GM12891 (cell line): Measurements from ENCODE around the gene PRRT4.

Experiments used
- DNase-seq: peaks from one replicate; pipeline ENCODE4 v3.0.0; 2011; ENCODE audit warnings: low spot score; ENCODE audit not compliant: insufficient read length
- FAIRE-seq: peaks from 2 replicates; lab custom pipeline; 2011; peaks lifted over from hg19 to GRCh38; lab: Jason Lieb, UNC
- PAX5 ChIP-seq: IDR thresholded peaks from 2 replicates; pipeline ENCODE4 v1.6.1; 2011; ENCODE audit warnings: low read length, moderate library complexity, mild to moderate bottlenecking; ENCODE audit not compliant: insufficient read depth, severe bottlenecking
- POLR2A ChIP-seq: IDR thresholded peaks from 2 replicates; pipeline ENCODE4 v1.6.1; 2011; ENCODE audit warnings: low read depth, low read length, control low read depth
- POLR2AphosphoS5 ChIP-seq: IDR thresholded peaks from 2 replicates; pipeline ENCODE4 v1.6.1; 2011; ENCODE audit warnings: low read depth, low read length, control low read depth
- POU2F2 ChIP-seq: IDR thresholded peaks from 2 replicates; pipeline ENCODE4 v1.6.1; 2011; ENCODE audit warnings: low read depth, mild to moderate bottlenecking, control low read depth, low read length, moderate library complexity
- SPI1 ChIP-seq: IDR thresholded peaks from 2 replicates; pipeline ENCODE4 v1.6.1; 2011; ENCODE audit warnings: low read depth, low read length, control low read depth
- TAF1 ChIP-seq: IDR thresholded peaks from 2 replicates; pipeline ENCODE4 v1.6.1; 2011; ENCODE audit warnings: low read depth, low read length, control low read depth

The PRRT4 gene

DNA sequence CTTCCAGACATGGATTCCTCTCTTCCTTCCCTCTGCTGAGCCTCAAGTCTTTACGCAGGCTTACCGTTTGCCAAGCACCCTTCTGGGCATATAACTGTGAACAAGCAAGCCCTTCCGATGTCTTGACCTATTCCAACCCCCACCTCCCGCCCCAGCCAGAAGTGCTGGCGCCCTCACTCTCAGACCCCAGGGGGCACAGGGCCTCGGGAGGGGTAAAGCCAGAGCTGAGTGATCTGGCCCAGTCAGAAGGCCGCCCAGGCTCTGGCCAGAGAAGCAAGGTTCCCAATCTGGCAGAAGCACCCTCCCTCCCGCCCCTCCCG, 1.2 kb downstream of the PRRT4 start:
- DNase-seq = no peak
- TF ChIP-seq POLR2A (no peak), POLR2AphosphoS5 (no peak), SPI1 (no peak), TAF1 (no peak), PAX5 (no peak), POU2F2 (no peak)
- no peak for FAIRE-seq

DNA sequence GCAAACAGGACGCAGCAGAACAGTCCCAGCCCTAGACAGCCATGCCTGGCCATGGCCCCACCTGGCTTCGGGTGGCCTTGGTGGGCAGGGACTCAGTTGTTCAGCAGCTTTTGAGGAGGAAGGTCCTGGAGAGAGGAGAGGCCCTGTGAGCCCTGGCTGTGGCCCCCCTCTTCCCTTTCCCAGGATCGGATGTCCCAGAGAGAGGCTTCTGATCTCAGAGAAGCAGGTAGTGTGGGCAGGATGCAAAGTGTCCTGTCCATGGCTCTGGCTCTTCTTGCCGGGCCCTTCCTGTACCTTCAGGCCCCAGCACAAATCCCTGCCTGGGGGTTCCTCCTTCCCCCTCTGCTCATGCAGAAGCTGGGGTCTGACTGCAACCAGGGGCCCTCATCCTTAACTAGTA, 1.6 kb downstream of the PRRT4 start:
- TF ChIP-seq PAX5 = no peak
- no peak for TF ChIP-seq POLR2AphosphoS5
- no peak for TF ChIP-seq POLR2A
- TF ChIP-seq SPI1 = no peak
- TF ChIP-seq TAF1 = no peak
- no peak for TF ChIP-seq POU2F2
- DNase-seq (no peak), FAIRE-seq (no peak)

DNA sequence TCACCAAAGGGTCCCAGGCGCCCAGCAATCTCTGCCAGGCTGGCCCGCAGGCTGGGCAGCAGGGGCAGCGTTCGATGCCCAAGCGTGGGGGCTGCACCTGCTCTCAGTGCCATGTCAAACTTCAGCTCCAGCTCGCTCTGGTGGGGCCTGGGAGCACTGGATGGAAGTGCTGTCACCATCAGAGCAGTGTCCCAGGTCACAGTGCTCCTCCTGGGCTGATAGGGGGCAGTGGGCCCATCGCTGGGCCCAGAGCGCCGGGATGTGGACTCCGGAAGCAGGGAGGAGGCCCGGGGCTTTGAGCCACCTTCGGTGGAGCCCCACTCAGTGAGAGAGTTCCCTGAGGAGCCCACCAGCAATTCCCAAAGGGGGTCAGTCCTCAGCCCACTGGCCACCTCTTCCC, 2.2 kb downstream of the PRRT4 start:
- DNase-seq (no peak), FAIRE-seq (no peak)
- TF ChIP-seq POLR2A = no peak
- TF ChIP-seq SPI1 = no peak
- no peak for TF ChIP-seq PAX5
- TF ChIP-seq TAF1 = no peak
- TF ChIP-seq POU2F2 = no peak
- no peak for TF ChIP-seq POLR2AphosphoS5

DNA sequence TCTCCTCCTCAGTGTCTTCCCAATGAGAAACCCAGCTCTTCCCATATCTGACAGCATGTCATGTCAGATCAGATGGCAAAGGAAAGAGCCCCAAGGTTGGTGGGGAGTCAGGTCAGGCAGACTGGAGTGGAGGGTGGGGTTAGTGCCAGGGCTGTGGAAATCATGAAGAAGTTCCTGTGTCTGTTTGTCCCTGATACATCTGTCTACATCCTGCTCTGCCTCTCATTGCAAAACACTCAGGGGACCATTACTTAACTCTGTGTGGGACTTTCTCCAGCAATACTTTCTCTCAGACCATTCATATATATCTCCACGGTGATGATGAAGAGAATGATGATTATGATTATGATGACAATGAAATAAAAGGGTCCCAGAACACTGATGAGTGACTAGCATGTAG, 3.3 kb downstream of the PRRT4 start:
- no peak for TF ChIP-seq TAF1
- TF ChIP-seq POLR2AphosphoS5 = no peak
- no peak for TF ChIP-seq PAX5
- no peak for TF ChIP-seq POLR2A
- TF ChIP-seq POU2F2 = no peak
- TF ChIP-seq SPI1 = no peak
- FAIRE-seq (no peak), DNase-seq (no peak)

DNA sequence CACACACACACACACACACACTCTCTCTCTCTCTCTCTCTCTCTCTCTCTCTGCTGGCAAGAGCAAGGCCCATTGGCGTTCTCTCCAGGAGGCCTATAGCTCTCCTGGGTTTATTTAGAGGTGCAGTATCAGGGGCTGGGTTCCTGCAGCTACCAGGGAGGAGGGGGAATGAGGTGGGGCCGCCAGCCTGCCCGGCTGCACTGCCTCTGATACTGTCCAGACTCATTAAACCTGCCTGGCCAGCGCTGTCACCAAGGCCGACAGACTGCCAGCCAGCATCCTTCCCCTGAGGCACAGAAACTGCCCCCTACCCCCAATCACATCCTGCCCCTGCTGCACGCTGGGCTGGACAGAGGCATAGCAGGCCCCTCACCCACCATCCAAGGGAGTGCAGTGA, 4.3 kb downstream of the PRRT4 start:
- TF ChIP-seq POLR2A (no peak), POU2F2 (no peak), TAF1 (no peak), PAX5 (no peak), SPI1 (no peak), POLR2AphosphoS5 (no peak)
- FAIRE-seq (no peak), DNase-seq (no peak)

DNA sequence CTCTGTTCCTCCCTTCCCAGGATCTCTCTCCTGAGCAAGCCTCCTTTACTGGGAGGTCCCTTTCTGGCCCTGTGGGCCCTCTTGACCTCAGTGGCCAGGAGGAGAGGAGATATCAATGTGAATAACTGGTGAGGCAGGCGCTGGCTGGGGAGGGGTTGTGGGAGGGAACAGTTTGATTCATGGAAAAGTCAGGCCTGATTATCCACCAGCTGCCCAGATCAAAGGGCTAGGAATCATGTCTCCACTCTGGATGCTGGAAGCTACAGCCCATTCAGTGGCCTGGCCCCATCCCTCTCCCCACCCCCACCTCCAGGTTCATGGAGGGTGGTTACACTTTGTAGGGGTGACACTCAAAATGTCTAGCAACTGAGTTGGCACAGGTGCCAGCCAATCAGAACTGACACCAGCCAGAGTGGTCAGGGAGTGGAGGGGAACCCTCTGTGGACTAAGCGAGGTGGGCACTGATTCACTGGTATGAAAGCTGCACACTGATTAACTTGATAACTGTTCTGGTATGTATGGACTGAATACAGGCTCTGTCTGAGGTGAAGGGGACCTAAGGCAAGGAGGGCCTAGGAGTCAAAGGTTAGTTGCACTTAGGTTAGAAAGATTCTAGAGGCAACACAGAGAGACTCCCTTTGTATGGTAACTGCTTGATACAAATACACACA, 4.8 kb downstream of the PRRT4 start:
- DNase-seq (no peak), FAIRE-seq (no peak)

DNA sequence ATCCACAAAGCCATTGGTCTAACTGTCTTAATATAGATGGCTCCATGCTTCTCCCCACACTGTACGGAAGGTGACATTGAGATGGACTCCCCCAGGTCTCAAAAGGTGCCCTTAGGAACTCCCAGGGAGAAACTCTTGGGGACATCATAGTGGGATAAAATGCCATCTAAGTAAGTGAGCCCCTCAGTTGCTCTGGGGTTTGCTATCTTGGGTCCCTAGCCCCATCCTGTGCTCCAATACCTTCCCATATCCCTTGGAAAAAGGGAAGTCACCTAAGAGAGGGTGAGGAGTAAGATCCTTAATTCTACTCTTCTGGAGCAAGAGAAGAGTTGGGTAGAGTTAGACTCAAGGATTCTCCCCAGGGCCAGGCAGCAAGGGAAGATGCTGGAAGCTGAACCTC, 7.9 kb downstream of the PRRT4 start:
- TF ChIP-seq POU2F2 (no peak), POLR2A (no peak), SPI1 (no peak), PAX5 (no peak), POLR2AphosphoS5 (no peak), TAF1 (no peak)
- no peak for FAIRE-seq
- DNase-seq = no peak

More for the DNA sequence above, 4.8 kb downstream of the PRRT4 start:
- no peak for TF ChIP-seq POU2F2

DNA sequence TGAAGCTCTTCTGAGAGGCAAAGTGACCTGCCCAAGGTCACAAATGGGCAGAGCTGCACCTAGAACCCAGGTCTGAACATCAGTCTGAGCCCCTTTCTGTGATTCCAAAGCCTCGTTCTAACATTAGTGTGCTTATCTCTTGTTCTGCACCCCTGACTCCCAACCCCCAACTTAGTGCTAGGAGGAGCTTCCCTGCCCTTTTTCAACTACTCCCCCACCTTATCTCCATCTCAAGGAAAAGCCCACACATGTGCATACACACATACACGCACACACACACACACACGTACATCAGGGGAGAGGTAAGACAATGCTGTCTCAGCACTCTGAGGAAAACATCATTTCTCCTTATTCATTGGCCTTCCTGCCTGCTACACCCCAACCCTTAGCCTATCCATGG, 8.3 kb downstream of the PRRT4 start:
- FAIRE-seq = no peak
- TF ChIP-seq SPI1 (no peak), PAX5 (no peak), POLR2A (no peak), TAF1 (no peak), POU2F2 (no peak), POLR2AphosphoS5 (no peak)
- DNase-seq = no peak

DNA sequence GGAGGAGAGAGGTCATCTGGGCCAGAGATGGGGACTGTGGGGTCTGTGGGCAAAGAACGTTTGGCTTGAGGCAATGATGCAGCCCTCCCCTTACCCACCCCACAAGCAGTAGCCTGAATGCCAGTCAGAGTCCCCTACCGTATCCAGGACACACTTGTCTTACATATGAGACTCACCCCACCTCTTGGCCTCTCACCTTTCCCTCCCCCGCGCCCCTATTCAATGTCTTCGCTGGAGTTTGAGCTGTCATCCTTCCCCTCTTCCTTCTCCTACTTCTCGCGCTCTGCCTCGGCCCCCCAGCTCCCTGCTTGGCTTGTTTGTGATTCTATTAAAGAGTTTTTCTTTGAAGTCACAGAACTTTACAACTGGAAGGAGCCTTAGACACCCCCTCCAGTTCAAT, 8.9 kb downstream of the PRRT4 start:
- FAIRE-seq = no peak
- TF ChIP-seq POLR2AphosphoS5 (no peak), POLR2A (no peak), PAX5 (no peak), POU2F2 (no peak), SPI1 (no peak), TAF1 (no peak)
- no peak for DNase-seq

DNA sequence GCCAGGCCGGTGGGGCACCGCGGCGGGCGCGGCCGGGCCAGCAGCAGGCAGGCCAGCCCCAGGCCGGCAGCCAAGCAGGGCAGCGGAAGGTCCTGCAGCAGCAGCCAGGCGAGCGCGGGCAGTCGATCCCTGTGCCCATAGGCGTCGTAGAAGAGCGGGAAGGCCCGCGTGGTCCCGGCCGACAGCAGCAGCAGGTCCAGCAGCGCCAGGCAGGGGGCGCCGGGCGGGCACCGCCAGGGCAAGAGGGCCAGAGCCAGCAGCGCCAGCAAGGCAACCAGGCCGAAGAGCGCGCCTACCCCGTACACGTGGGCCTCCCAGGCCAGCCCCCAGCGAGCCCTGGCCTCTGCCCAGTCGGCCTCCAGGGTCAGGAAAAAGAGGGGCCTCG, 9.3 kb downstream of the PRRT4 start:
- no peak for DNase-seq
- FAIRE-seq = no peak
- no peak for TF ChIP-seq SPI1

DNA sequence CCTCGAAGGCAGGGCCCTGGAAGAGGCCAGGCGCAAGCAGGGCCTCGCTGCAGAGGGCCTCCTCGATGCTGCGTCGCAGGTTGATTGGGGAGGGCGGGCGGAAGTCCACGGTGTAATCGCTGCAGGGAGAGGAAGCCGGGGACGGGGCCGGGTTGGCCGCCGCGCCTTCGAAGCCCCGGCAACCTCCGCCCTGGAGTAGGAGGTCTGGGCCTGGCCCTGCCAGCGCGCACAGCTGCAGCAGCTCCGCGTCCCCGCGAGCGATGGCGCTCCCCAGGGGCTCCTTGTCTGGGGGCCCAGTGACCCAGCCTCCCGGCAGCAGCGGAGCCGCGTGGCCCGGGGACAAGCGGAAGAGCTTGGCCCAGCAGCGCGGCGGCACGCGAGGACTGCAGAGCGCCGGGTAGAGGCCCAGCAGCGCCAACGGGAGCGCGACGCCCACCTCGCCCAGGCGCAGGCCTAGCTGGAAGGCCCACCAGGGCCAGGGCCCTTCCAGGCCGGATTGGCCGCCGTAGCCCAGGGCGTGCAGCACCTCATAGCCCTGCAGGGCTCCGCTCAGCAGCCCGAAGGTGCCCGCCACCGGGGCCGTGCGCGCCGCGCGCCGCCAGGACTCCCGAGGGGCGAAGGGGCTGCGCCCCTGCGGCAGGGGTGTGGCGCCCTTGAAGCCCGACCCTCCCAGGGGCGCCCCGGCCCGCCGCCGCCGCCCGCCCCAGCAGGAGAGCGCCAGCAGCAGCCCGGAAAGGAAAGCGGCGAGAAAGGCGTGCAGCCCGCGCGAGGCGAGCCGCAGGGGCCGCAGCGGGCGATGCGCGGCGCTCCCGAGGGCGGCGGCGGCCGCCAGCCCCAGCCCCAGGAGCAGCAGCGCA, 10.0 kb downstream of the PRRT4 start:
- no peak for DNase-seq
- FAIRE-seq = no peak
- TF ChIP-seq TAF1 (no peak), SPI1 (no peak), PAX5 (no peak), POU2F2 (no peak), POLR2AphosphoS5 (no peak), POLR2A (no peak)
